Measurements from ENCODE around the gene KSR2.

GRCh38 chr12:117514016-117514415 lies 454.8 kb downstream of the KSR2 start:
- no peak for TF ChIP-seq POLR2A (IDR thresholded peaks at IDR 0.05; ENCODE audit: low read depth, low read length)
- no peak for TF ChIP-seq POLR2AphosphoS5 (IDR thresholded peaks at IDR 0.05; ENCODE audit: low read depth, low read length)
- TF ChIP-seq TAF1 (IDR thresholded peaks at IDR 0.05; ENCODE audit: low read depth, low read length) = no peak
- no peak for TF ChIP-seq PAX5 (IDR thresholded peaks at IDR 0.05; ENCODE audit: insufficient read depth, low read length, severe bottlenecking)
- TF ChIP-seq POU2F2 (IDR thresholded peaks at IDR 0.05; ENCODE audit: low read depth, low read length) = no peak
- no peak for TF ChIP-seq SPI1 (IDR thresholded peaks at IDR 0.05; ENCODE audit: low read depth, low read length)

Measured in GM12891 (cell line).